Measurements from ENCODE around the gene WDR70.
A peak's percentile ranks its signal among the peaks of the same experiment; 100 is the strongest.
"Not testable (repeated sequence)": the region's sequence is repeated elsewhere in the genome, so short reads cannot be mapped to it uniquely, and the experiment has no call there.

The WDR70 gene

GRCh38 chr5:37464581-37464980 lies 85.5 kb downstream of the WDR70 start:
- H3K27ac ChIP-seq (ENCODE audit: low read depth, low read length); H3K4me3 ChIP-seq (ENCODE audit: low read length); H3K36me3 ChIP-seq (ENCODE audit: control insufficient read depth, insufficient read depth, low read length); H3K27me3 ChIP-seq (ENCODE audit: control insufficient read depth, insufficient read depth, low read length); H3K4me1 ChIP-seq (ENCODE audit: control insufficient read depth, insufficient read depth, low read length); H3K9ac ChIP-seq (ENCODE audit: low read length): not testable (repeated sequence)

- not testable (repeated sequence) for H3K36me3 ChIP-seq (ENCODE audit: control insufficient read depth, insufficient read depth, low read length); H3K4me1 ChIP-seq (ENCODE audit: control insufficient read depth, insufficient read depth, low read length); H3K27me3 ChIP-seq (ENCODE audit: control insufficient read depth, insufficient read depth, low read length); H3K27ac ChIP-seq (ENCODE audit: low read depth, low read length); H3K4me3 ChIP-seq (ENCODE audit: low read length); H3K9ac ChIP-seq (ENCODE audit: low read length)
Observed at GRCh38 chr5:37469383-37469782, 90.3 kb downstream of the WDR70 start.

- H3K4me1 ChIP-seq (ENCODE audit: control insufficient read depth, insufficient read depth, low read length), result no peaks in the 10 kb centered on the region
- no peaks in the 10 kb centered on the region for H3K36me3 ChIP-seq (ENCODE audit: control insufficient read depth, insufficient read depth, low read length)
- H3K9ac ChIP-seq (ENCODE audit: low read length), result no peak overlapping the region
- H3K4me3 ChIP-seq (ENCODE audit: low read length), result no peak overlapping the region
- no peak overlapping the region for H3K27ac ChIP-seq (ENCODE audit: low read depth, low read length)
- no peaks in the 10 kb centered on the region for H3K27me3 ChIP-seq (ENCODE audit: control insufficient read depth, insufficient read depth, low read length)
Observed at GRCh38 chr5:37471666-37472197, 92.6 kb downstream of the WDR70 start.

- no peaks in the 10 kb centered on the region for H3K4me1 ChIP-seq (ENCODE audit: control insufficient read depth, insufficient read depth, low read length)
- peaks cover 3% of the 10 kb centered on the region for H3K36me3 ChIP-seq (ENCODE audit: control insufficient read depth, insufficient read depth, low read length)
- H3K27me3 ChIP-seq (ENCODE audit: control insufficient read depth, insufficient read depth, low read length), result no peaks in the 10 kb centered on the region
- no peak overlapping the region for H3K9ac ChIP-seq (ENCODE audit: low read length)
- H3K27ac ChIP-seq (ENCODE audit: low read depth, low read length), result no peak overlapping the region
- H3K4me3 ChIP-seq (ENCODE audit: low read length), result no peak overlapping the region
Observed at GRCh38 chr5:37477426-37477825, 98.3 kb downstream of the WDR70 start.

GRCh38 chr5:37478121-37478894 lies 99.2 kb downstream of the WDR70 start:
- no peak overlapping the region for H3K27ac ChIP-seq (ENCODE audit: low read depth, low read length)
- H3K27me3 ChIP-seq (ENCODE audit: control insufficient read depth, insufficient read depth, low read length), result no peaks in the 10 kb centered on the region
- H3K36me3 ChIP-seq (ENCODE audit: control insufficient read depth, insufficient read depth, low read length), result peaks cover 3% of the 10 kb centered on the region
- no peak overlapping the region for H3K4me3 ChIP-seq (ENCODE audit: low read length)
- no peak overlapping the region for H3K9ac ChIP-seq (ENCODE audit: low read length)
- H3K4me1 ChIP-seq (ENCODE audit: control insufficient read depth, insufficient read depth, low read length), result no peaks in the 10 kb centered on the region

GRCh38 chr5:37481395-37481794 lies 102.3 kb downstream of the WDR70 start:
- H3K9ac ChIP-seq (ENCODE audit: low read length); H3K27me3 ChIP-seq (ENCODE audit: control insufficient read depth, insufficient read depth, low read length); H3K4me3 ChIP-seq (ENCODE audit: low read length); H3K4me1 ChIP-seq (ENCODE audit: control insufficient read depth, insufficient read depth, low read length); H3K36me3 ChIP-seq (ENCODE audit: control insufficient read depth, insufficient read depth, low read length); H3K27ac ChIP-seq (ENCODE audit: low read depth, low read length): not testable (repeated sequence)

GRCh38 chr5:37490120-37490810 lies 111.1 kb downstream of the WDR70 start:
- no peaks in the 10 kb centered on the region for H3K36me3 ChIP-seq (ENCODE audit: control insufficient read depth, insufficient read depth, low read length)
- no peak overlapping the region for H3K9ac ChIP-seq (ENCODE audit: low read length)

GRCh38 chr5:37490931-37491330 lies 111.8 kb downstream of the WDR70 start:
- H3K27ac ChIP-seq (ENCODE audit: low read depth, low read length), result no peak overlapping the region
- no peak overlapping the region for H3K4me3 ChIP-seq (ENCODE audit: low read length)
- no peaks in the 10 kb centered on the region for H3K36me3 ChIP-seq (ENCODE audit: control insufficient read depth, insufficient read depth, low read length)
- peaks cover 8% of the 10 kb centered on the region for H3K4me1 ChIP-seq (ENCODE audit: control insufficient read depth, insufficient read depth, low read length)
- H3K9ac ChIP-seq (ENCODE audit: low read length), result no peak overlapping the region
- H3K27me3 ChIP-seq (ENCODE audit: control insufficient read depth, insufficient read depth, low read length), result no peaks in the 10 kb centered on the region

More at GRCh38 chr5:37490120-37490810, 111.1 kb downstream of the WDR70 start:
- Histone ChIP-seq H3K27ac (ENCODE audit: low read depth, low read length) (no peak overlapping the region), H3K4me3 (ENCODE audit: low read length) (no peak overlapping the region), H3K4me1 (ENCODE audit: control insufficient read depth, insufficient read depth, low read length) (peaks cover 5% of the 10 kb centered on the region), H3K27me3 (ENCODE audit: control insufficient read depth, insufficient read depth, low read length) (no peaks in the 10 kb centered on the region)

GRCh38 chr5:37492778-37493555 lies 113.8 kb downstream of the WDR70 start:
- H3K9ac ChIP-seq (ENCODE audit: low read length), result no peak overlapping the region
- no peaks in the 10 kb centered on the region for H3K27me3 ChIP-seq (ENCODE audit: control insufficient read depth, insufficient read depth, low read length)
- no peaks in the 10 kb centered on the region for H3K36me3 ChIP-seq (ENCODE audit: control insufficient read depth, insufficient read depth, low read length)
- peaks cover 12% of the 10 kb centered on the region for H3K4me1 ChIP-seq (ENCODE audit: control insufficient read depth, insufficient read depth, low read length)
- no peak overlapping the region for H3K27ac ChIP-seq (ENCODE audit: low read depth, low read length)
- H3K4me3 ChIP-seq (ENCODE audit: low read length), result no peak overlapping the region

- Histone ChIP-seq H3K36me3 (ENCODE audit: control insufficient read depth, insufficient read depth, low read length) (no peaks in the 10 kb centered on the region), H3K4me1 (ENCODE audit: control insufficient read depth, insufficient read depth, low read length) (peaks cover 12% of the 10 kb centered on the region), H3K27ac (ENCODE audit: low read depth, low read length) (peak overlapping the region; percentile 77), H3K9ac (ENCODE audit: low read length) (no peak overlapping the region), H3K27me3 (ENCODE audit: control insufficient read depth, insufficient read depth, low read length) (no peaks in the 10 kb centered on the region), H3K4me3 (ENCODE audit: low read length) (no peak overlapping the region)
Observed at GRCh38 chr5:37494756-37495155, 115.6 kb downstream of the WDR70 start.

- Histone ChIP-seq H3K27ac (ENCODE audit: low read depth, low read length) (peak overlapping the region; percentile 77), H3K27me3 (ENCODE audit: control insufficient read depth, insufficient read depth, low read length) (no peaks in the 10 kb centered on the region), H3K4me3 (ENCODE audit: low read length) (no peak overlapping the region), H3K4me1 (ENCODE audit: control insufficient read depth, insufficient read depth, low read length) (peaks cover 12% of the 10 kb centered on the region), H3K9ac (ENCODE audit: low read length) (no peak overlapping the region), H3K36me3 (ENCODE audit: control insufficient read depth, insufficient read depth, low read length) (no peaks in the 10 kb centered on the region)
Observed at GRCh38 chr5:37495210-37495609, 116.1 kb downstream of the WDR70 start.

GRCh38 chr5:37495668-37496347 lies 116.7 kb downstream of the WDR70 start:
- H3K36me3 ChIP-seq (ENCODE audit: control insufficient read depth, insufficient read depth, low read length), result no peaks in the 10 kb centered on the region
- no peak overlapping the region for H3K4me3 ChIP-seq (ENCODE audit: low read length)
- no peak overlapping the region for H3K9ac ChIP-seq (ENCODE audit: low read length)
- H3K27ac ChIP-seq (ENCODE audit: low read depth, low read length), result peak overlapping the region; percentile 77
- H3K27me3 ChIP-seq (ENCODE audit: control insufficient read depth, insufficient read depth, low read length), result no peaks in the 10 kb centered on the region
- peaks cover 12% of the 10 kb centered on the region for H3K4me1 ChIP-seq (ENCODE audit: control insufficient read depth, insufficient read depth, low read length)

Data from rectal smooth muscle tissue (tissue), 1 donor.